Measurements from ENCODE around the gene PRKCE.

DNA sequence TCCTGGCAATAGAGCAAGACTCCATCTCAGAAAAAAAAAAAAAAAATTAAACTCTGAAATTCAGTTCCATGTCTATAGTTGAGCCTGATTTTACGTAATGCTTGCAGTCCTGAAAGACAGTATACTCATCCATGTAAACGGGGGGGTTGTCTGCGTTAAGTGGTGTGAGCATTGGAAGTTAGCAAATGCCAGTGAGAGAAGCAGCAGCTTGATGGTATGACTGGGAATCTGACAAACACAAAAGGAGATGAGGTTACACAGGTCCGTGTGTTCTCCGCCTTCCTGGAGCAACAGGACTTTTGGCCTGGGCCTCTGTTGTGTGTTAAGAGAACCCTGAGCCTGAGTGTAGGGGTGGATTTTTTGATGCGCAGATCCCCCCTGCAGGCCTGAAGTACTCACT, 82.9 kb downstream of the PRKCE start:
- TF ChIP-seq, protein P1, sequence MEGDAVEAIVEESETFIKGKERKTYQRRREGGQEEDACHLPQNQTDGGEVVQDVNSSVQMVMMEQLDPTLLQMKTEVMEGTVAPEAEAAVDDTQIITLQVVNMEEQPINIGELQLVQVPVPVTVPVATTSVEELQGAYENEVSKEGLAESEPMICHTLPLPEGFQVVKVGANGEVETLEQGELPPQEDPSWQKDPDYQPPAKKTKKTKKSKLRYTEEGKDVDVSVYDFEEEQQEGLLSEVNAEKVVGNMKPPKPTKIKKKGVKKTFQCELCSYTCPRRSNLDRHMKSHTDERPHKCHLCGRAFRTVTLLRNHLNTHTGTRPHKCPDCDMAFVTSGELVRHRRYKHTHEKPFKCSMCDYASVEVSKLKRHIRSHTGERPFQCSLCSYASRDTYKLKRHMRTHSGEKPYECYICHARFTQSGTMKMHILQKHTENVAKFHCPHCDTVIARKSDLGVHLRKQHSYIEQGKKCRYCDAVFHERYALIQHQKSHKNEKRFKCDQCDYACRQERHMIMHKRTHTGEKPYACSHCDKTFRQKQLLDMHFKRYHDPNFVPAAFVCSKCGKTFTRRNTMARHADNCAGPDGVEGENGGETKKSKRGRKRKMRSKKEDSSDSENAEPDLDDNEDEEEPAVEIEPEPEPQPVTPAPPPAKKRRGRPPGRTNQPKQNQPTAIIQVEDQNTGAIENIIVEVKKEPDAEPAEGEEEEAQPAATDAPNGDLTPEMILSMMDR (IDR thresholded peaks at IDR 0.05; ENCODE audit: poor library complexity), result no peak
- TF ChIP-seq EZH2 (IDR thresholded peaks at IDR 0.05; ENCODE audit: borderline replicate concordance) (no peak), EZH2phosphoT487 (IDR thresholded peaks at IDR 0.05; ENCODE audit: low read depth, severe bottlenecking, unreplicated experiment) (no peak)
